NCI-H774 (cell line): ENCODE measurements around the gene RUNX2.
"Not testable (repeated sequence)": the region's sequence is repeated elsewhere in the genome, so short reads cannot be mapped to it uniquely, and the experiment has no call there.

ENCODE experiments used
- DNase-seq: peaks from one replicate; lab custom pipeline; 2025; lab: John Stamatoyannopoulos, UW

Gene RUNX2

GRCh38 chr6:45460166-45460565, 132.0 kb downstream of the RUNX2 start:
- DNase-seq = no peak

GRCh38 chr6:45461486-45461885, 133.4 kb downstream of the RUNX2 start:
- DNase-seq = no peak

- no peak for DNase-seq
Observed at GRCh38 chr6:45462190-45463134, 134.3 kb downstream of the RUNX2 start.

- DNase-seq = no peak
Observed at GRCh38 chr6:45464685-45465084, 136.6 kb downstream of the RUNX2 start.

- DNase-seq = no peak
Observed at GRCh38 chr6:45466686-45467085, 138.6 kb downstream of the RUNX2 start.

- DNase-seq = not testable (repeated sequence)
Observed at GRCh38 chr6:45467417-45467816, 139.3 kb downstream of the RUNX2 start.

GRCh38 chr6:45467853-45468252, 139.7 kb downstream of the RUNX2 start:
- no peak for DNase-seq

GRCh38 chr6:45469663-45470062, 141.5 kb downstream of the RUNX2 start:
- no peak for DNase-seq

GRCh38 chr6:45470131-45470738, 142.1 kb downstream of the RUNX2 start:
- DNase-seq = no peak

GRCh38 chr6:45472382-45472781, 144.3 kb downstream of the RUNX2 start:
- no peak for DNase-seq

- DNase-seq = peak; percentile 40
Observed at GRCh38 chr6:45473121-45473993, 145.2 kb downstream of the RUNX2 start.

GRCh38 chr6:45474376-45474775, 146.2 kb downstream of the RUNX2 start:
- DNase-seq = no peak

GRCh38 chr6:45476341-45476740, 148.2 kb downstream of the RUNX2 start:
- DNase-seq = no peak

GRCh38 chr6:45477278-45477677, 149.1 kb downstream of the RUNX2 start:
- no peak for DNase-seq

GRCh38 chr6:45477790-45478189, 149.7 kb downstream of the RUNX2 start:
- no peak for DNase-seq

GRCh38 chr6:45478240-45478639, 150.1 kb downstream of the RUNX2 start:
- DNase-seq = no peak

- no peak for DNase-seq
Observed at GRCh38 chr6:45479834-45480751, 152.0 kb downstream of the RUNX2 start.

- no peak for DNase-seq
Observed at GRCh38 chr6:45480752-45481415, 152.8 kb downstream of the RUNX2 start.

- no peak for DNase-seq
Observed at GRCh38 chr6:45483021-45483420, 154.9 kb downstream of the RUNX2 start.

- DNase-seq = no peak
Observed at GRCh38 chr6:45483501-45483900, 155.4 kb downstream of the RUNX2 start.

- no peak for DNase-seq
Observed at GRCh38 chr6:45486736-45487135, 158.6 kb downstream of the RUNX2 start.
